Measurements from ENCODE around the gene ATF4.

Gene ATF4

DNA sequence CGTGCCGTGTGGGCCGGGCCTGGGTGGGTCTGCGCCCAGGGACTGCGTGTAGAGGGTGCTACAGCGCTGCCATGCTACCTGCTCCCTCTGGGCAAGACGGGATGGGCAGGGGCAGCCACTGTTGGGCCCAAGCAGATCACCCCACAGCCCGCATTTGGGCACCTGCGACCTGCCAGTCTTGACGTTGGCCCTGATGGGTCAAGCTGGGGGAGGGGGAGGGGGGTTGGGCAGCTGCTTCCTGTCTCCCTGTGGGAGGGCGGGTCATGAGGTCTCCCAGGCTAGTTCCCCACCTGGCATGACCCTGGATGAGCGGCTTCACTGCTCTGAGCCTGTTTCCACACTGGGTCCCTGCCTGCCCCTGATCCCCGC is 15.0 kb downstream of the ATF4 start:
- Histone ChIP-seq H3K9ac (ENCODE audit: low read depth, low read length, poor library complexity) (peak overlapping the region; percentile 82), H3K27ac (replicated peaks; ENCODE audit: low read length) (no peak overlapping the region), H2BK5ac (ENCODE audit: low read length) (peak overlapping the region; percentile 62), H2BK120ac (ENCODE audit: low read depth, low read length) (peak overlapping the region; percentile 77), H3K36me3 (replicated peaks in 1 of 2; ENCODE audit: control insufficient read depth in 2 of 2, insufficient read depth in 2 of 2, low read length in 2 of 2) (peaks cover 4 to 14% of the 10 kb centered on the region in 2 donors), H3K27me3 (ENCODE audit: control insufficient read depth in 3 of 3, insufficient read depth in 3 of 3, low read depth in 1 of 3, low read length in 3 of 3) (no peaks in the 10 kb centered on the region), H3K14ac (ENCODE audit: low read length) (no peak overlapping the region), H2AFZ (ENCODE audit: low read length) (peak overlapping the region; percentile 90), H3K9me3 (replicated peaks in 1 of 2; ENCODE audit: control insufficient read depth in 2 of 2, insufficient read depth in 1 of 2, low read depth in 1 of 2, low read length in 2 of 2) (no peaks in the 10 kb centered on the region), H3K4me1 (ENCODE audit: control insufficient read depth in 2 of 2, insufficient read depth in 1 of 2, low read depth in 1 of 2, low read length in 2 of 2) (peaks cover 12 to 22% of the 10 kb centered on the region in 2 donors), H3K4me3 (ENCODE audit: low read length in 2 of 2) (peak overlapping the region in 1 of 2 donors; percentile 10), H3K23ac (ENCODE audit: low read depth, low read length, poor library complexity) (no peak overlapping the region), H3K4me2 (ENCODE audit: insufficient read depth, low read length, poor library complexity, severe bottlenecking) (no peak overlapping the region), H4K8ac (ENCODE audit: low read depth, low read length) (peak overlapping the region; percentile 74), H2BK15ac (ENCODE audit: low read length) (peak overlapping the region; percentile 82), H3K18ac (ENCODE audit: low read length) (peak overlapping the region; percentile 92), H2AK5ac (ENCODE audit: low read depth, low read length) (peak overlapping the region; percentile 88), H2BK12ac (ENCODE audit: low read length) (peak overlapping the region; percentile 35), H3K79me1 (ENCODE audit: low read depth, low read length) (peaks cover 9% of the 10 kb centered on the region), H4K91ac (ENCODE audit: low read depth, low read length, poor library complexity) (no peak overlapping the region), H3K4ac (ENCODE audit: low read length) (no peak overlapping the region)
- no peak for DNase-seq (ENCODE audit: low spot score)
- WGBS, 2 donors (ENCODE audit: extremely low coverage in 2 of 2, insufficient read length in 2 of 2, insufficient replicate concordance in 1 of 2) = no CpG with 5 or more reads among the region's 13 CpGs

DNA sequence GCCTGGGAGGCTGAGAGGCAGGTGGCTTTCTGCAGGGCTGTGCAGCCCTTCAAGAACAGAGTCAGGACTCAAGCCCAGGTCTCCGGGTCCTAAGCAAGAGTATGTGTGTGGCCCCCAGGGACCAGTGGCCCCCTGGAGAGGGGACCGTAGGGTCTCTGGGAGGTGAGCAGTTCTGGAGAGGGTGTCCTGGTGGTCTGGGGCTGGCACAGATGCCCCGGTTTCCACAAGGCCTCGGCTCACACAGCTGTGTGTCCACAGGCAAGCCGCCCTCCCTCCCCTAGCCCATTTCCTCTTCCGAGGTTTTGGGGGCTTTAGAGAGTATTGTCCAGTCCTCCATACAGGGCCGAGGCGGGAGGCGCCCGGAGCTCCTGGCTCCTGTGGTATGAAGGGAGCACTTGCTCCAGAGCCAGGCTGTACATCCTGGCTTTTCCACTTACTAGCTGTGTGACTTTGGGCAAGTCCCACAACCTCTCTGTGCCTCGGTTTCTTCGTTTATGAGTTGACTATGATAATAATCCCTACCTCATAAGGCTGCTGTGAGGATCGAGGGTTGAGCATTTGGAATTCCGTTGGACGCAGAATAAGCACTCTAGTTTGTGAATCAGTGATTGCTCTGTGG is 15.6 kb downstream of the ATF4 start:
- H3K4me1 ChIP-seq (ENCODE audit: control insufficient read depth in 2 of 2, insufficient read depth in 1 of 2, low read depth in 1 of 2, low read length in 2 of 2) = peaks cover 10 to 22% of the 10 kb centered on the region in 2 donors
- H4K8ac ChIP-seq (ENCODE audit: low read depth, low read length) = no peak overlapping the region
- peaks cover 8% of the 10 kb centered on the region for H3K79me1 ChIP-seq (ENCODE audit: low read depth, low read length)
- H3K9ac ChIP-seq (ENCODE audit: low read depth, low read length, poor library complexity) = no peak overlapping the region
- H3K27me3 ChIP-seq (ENCODE audit: control insufficient read depth in 3 of 3, insufficient read depth in 3 of 3, low read depth in 1 of 3, low read length in 3 of 3) = no peaks in the 10 kb centered on the region
- H2BK15ac ChIP-seq (ENCODE audit: low read length) = no peak overlapping the region
- no peak overlapping the region for H3K4me2 ChIP-seq (ENCODE audit: insufficient read depth, low read length, poor library complexity, severe bottlenecking)
- peak overlapping the region; percentile 88 for H2AK5ac ChIP-seq (ENCODE audit: low read depth, low read length)
- H3K4me3 ChIP-seq (ENCODE audit: low read length in 2 of 2) = no peak overlapping the region
- H3K14ac ChIP-seq (ENCODE audit: low read length) = no peak overlapping the region
- H2AFZ ChIP-seq (ENCODE audit: low read length) = peak overlapping the region; percentile 90
- H3K27ac ChIP-seq (replicated peaks; ENCODE audit: low read length) = no peak overlapping the region
- H3K4ac ChIP-seq (ENCODE audit: low read length) = no peak overlapping the region
- H2BK12ac ChIP-seq (ENCODE audit: low read length) = no peak overlapping the region
- peaks cover 2 to 9% of the 10 kb centered on the region in 2 donors for H3K36me3 ChIP-seq (replicated peaks in 1 of 2; ENCODE audit: control insufficient read depth in 2 of 2, insufficient read depth in 2 of 2, low read length in 2 of 2)
- no peak overlapping the region for H3K18ac ChIP-seq (ENCODE audit: low read length)
- no peak overlapping the region for H3K23ac ChIP-seq (ENCODE audit: low read depth, low read length, poor library complexity)
- H2BK120ac ChIP-seq (ENCODE audit: low read depth, low read length) = no peak overlapping the region
- peak overlapping the region; percentile 14 for H2BK5ac ChIP-seq (ENCODE audit: low read length)
- H4K91ac ChIP-seq (ENCODE audit: low read depth, low read length, poor library complexity) = no peak overlapping the region
- WGBS, 2 donors (ENCODE audit: extremely low coverage in 2 of 2, insufficient read length in 2 of 2, insufficient replicate concordance in 1 of 2) = no CpG with 5 or more reads among the region's 15 CpGs
- no peaks in the 10 kb centered on the region for H3K9me3 ChIP-seq (replicated peaks in 1 of 2; ENCODE audit: control insufficient read depth in 2 of 2, insufficient read depth in 1 of 2, low read depth in 1 of 2, low read length in 2 of 2)
- no peak for DNase-seq (ENCODE audit: low spot score)

DNA sequence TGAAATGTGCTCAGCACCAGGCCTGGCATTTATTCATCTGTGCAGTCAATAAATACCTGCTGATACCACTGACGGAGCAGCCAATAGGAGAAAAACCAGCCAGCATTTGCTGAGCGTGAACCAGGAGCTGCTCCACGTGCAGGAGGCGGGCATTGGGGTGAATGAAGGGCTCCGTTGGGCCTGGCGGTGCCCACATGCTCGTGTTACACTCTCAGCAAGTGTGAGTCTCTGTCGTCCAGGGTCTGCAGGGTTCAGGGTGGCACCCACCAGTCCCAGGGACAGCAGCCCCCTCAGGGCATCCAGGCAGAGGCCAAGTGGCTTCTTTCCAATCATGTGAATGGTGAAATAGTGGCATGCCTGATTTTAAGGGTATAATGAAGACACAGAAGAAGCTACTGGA is 16.3 kb downstream of the ATF4 start:
- H2BK12ac ChIP-seq (ENCODE audit: low read length) = no peak overlapping the region
- no peak overlapping the region for H2BK15ac ChIP-seq (ENCODE audit: low read length)
- H4K91ac ChIP-seq (ENCODE audit: low read depth, low read length, poor library complexity) = no peak overlapping the region
- no peak overlapping the region for H3K27ac ChIP-seq (replicated peaks; ENCODE audit: low read length)
- H3K18ac ChIP-seq (ENCODE audit: low read length) = no peak overlapping the region
- no peak overlapping the region for H3K9ac ChIP-seq (ENCODE audit: low read depth, low read length, poor library complexity)
- H3K23ac ChIP-seq (ENCODE audit: low read depth, low read length, poor library complexity) = no peak overlapping the region
- DNase-seq (ENCODE audit: low spot score) = no peak
- WGBS, 2 donors (ENCODE audit: extremely low coverage in 2 of 2, insufficient read length in 2 of 2, insufficient replicate concordance in 1 of 2) = no CpG with 5 or more reads among the region's 8 CpGs
- H3K14ac ChIP-seq (ENCODE audit: low read length) = no peak overlapping the region
- no peaks in the 10 kb centered on the region for H3K9me3 ChIP-seq (replicated peaks in 1 of 2; ENCODE audit: control insufficient read depth in 2 of 2, insufficient read depth in 1 of 2, low read depth in 1 of 2, low read length in 2 of 2)
- peaks cover 4% of the 10 kb centered on the region for H3K79me1 ChIP-seq (ENCODE audit: low read depth, low read length)
- H2BK120ac ChIP-seq (ENCODE audit: low read depth, low read length) = no peak overlapping the region
- H3K4ac ChIP-seq (ENCODE audit: low read length) = no peak overlapping the region
- H2AK5ac ChIP-seq (ENCODE audit: low read depth, low read length) = peak overlapping the region; percentile 28
- no peak overlapping the region for H2AFZ ChIP-seq (ENCODE audit: low read length)
- H2BK5ac ChIP-seq (ENCODE audit: low read length) = no peak overlapping the region
- H3K27me3 ChIP-seq (ENCODE audit: control insufficient read depth in 3 of 3, insufficient read depth in 3 of 3, low read depth in 1 of 3, low read length in 3 of 3) = no peaks in the 10 kb centered on the region
- H3K4me2 ChIP-seq (ENCODE audit: insufficient read depth, low read length, poor library complexity, severe bottlenecking) = no peak overlapping the region
- H4K8ac ChIP-seq (ENCODE audit: low read depth, low read length) = no peak overlapping the region
- no peak overlapping the region for H3K4me3 ChIP-seq (ENCODE audit: low read length in 2 of 2)
- H3K4me1 ChIP-seq (ENCODE audit: control insufficient read depth in 2 of 2, insufficient read depth in 1 of 2, low read depth in 1 of 2, low read length in 2 of 2) = peaks cover 8 to 14% of the 10 kb centered on the region in 2 donors
- H3K36me3 ChIP-seq (replicated peaks in 1 of 2; ENCODE audit: control insufficient read depth in 2 of 2, insufficient read depth in 2 of 2, low read length in 2 of 2) = peaks cover 0 to under 1% of the 10 kb centered on the region in 2 donors

DNA sequence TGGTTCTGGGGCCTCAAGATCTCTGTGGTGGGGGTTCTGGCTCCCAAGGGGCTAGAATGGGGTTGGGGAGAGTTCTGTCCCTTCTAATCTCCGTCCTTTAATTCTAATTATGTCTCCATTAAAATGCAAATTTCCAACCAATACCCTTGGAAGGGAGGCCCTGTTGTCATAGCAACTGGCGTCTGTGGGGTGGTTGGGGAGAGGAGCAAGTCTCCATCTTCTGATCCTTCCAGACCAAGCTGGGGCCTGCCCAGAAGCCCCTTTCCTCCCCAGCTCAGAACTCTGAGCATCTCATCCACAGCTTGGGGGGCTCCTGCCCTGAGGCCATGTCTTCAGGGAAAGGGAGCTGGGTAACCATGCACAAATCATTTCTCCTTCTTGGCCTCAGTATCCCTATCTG is 17.6 kb downstream of the ATF4 start:
- no peak overlapping the region for H3K14ac ChIP-seq (ENCODE audit: low read length)
- H3K79me1 ChIP-seq (ENCODE audit: low read depth, low read length) = no peaks in the 10 kb centered on the region
- no peak overlapping the region for H2AFZ ChIP-seq (ENCODE audit: low read length)
- no peak overlapping the region for H4K8ac ChIP-seq (ENCODE audit: low read depth, low read length)
- no peaks in the 10 kb centered on the region for H3K9me3 ChIP-seq (replicated peaks in 1 of 2; ENCODE audit: control insufficient read depth in 2 of 2, insufficient read depth in 1 of 2, low read depth in 1 of 2, low read length in 2 of 2)
- H2AK5ac ChIP-seq (ENCODE audit: low read depth, low read length) = no peak overlapping the region
- H3K4me2 ChIP-seq (ENCODE audit: insufficient read depth, low read length, poor library complexity, severe bottlenecking) = no peak overlapping the region
- no peak overlapping the region for H4K91ac ChIP-seq (ENCODE audit: low read depth, low read length, poor library complexity)
- H3K4me3 ChIP-seq (ENCODE audit: low read length in 2 of 2) = no peak overlapping the region
- no peak overlapping the region for H3K9ac ChIP-seq (ENCODE audit: low read depth, low read length, poor library complexity)
- H3K36me3 ChIP-seq (replicated peaks in 1 of 2; ENCODE audit: control insufficient read depth in 2 of 2, insufficient read depth in 2 of 2, low read length in 2 of 2) = no peaks in the 10 kb centered on the region
- no peak for DNase-seq (ENCODE audit: low spot score)
- H3K27ac ChIP-seq (replicated peaks; ENCODE audit: low read length) = no peak overlapping the region
- no CpG with 5 or more reads among the region's 2 CpGs for WGBS, 2 donors (ENCODE audit: extremely low coverage in 2 of 2, insufficient read length in 2 of 2, insufficient replicate concordance in 1 of 2)
- H3K4ac ChIP-seq (ENCODE audit: low read length) = no peak overlapping the region
- no peak overlapping the region for H2BK5ac ChIP-seq (ENCODE audit: low read length)
- H2BK120ac ChIP-seq (ENCODE audit: low read depth, low read length) = no peak overlapping the region
- H3K4me1 ChIP-seq (ENCODE audit: control insufficient read depth in 2 of 2, insufficient read depth in 1 of 2, low read depth in 1 of 2, low read length in 2 of 2) = peaks cover 8 to 12% of the 10 kb centered on the region in 2 donors
- H3K18ac ChIP-seq (ENCODE audit: low read length) = no peak overlapping the region
- H3K27me3 ChIP-seq (ENCODE audit: control insufficient read depth in 3 of 3, insufficient read depth in 3 of 3, low read depth in 1 of 3, low read length in 3 of 3) = peaks cover 0 to 3% (median 2%) of the 10 kb centered on the region in 3 experiments
- H3K23ac ChIP-seq (ENCODE audit: low read depth, low read length, poor library complexity) = no peak overlapping the region
- no peak overlapping the region for H2BK12ac ChIP-seq (ENCODE audit: low read length)
- H2BK15ac ChIP-seq (ENCODE audit: low read length) = no peak overlapping the region
